BLaER1 (cell line): Measurements from ENCODE around the gene DSN1.
A peak's percentile ranks its signal among the peaks of the same experiment; 100 is the strongest.

Experiments used
- H3K27ac ChIP-seq: shearing (Covaris generic); formaldehyde crosslinking; 2 replicates; pipeline ENCODE4 v1.8.1; 2022
- H3K27me3 ChIP-seq: shearing (Covaris generic); formaldehyde crosslinking; 2 replicates; pipeline ENCODE4 v1.8.1; 2022
- H3K36me3 ChIP-seq: shearing (Covaris generic); formaldehyde crosslinking; 2 replicates; pipeline ENCODE4 v1.8.1; 2022
- H3K4me1 ChIP-seq: shearing (Covaris generic); formaldehyde crosslinking; 2 replicates; pipeline ENCODE4 v1.8.1; 2022
- H3K4me2 ChIP-seq: shearing (Covaris generic); formaldehyde crosslinking; 2 replicates; pipeline ENCODE4 v1.8.1; 2022
- H3K4me3 ChIP-seq: shearing (Covaris generic); formaldehyde crosslinking; 2 replicates; pipeline ENCODE4 v1.8.1; 2022
- H3K9ac ChIP-seq: shearing (Covaris generic); formaldehyde crosslinking; 2 replicates; pipeline ENCODE4 v1.8.1; 2022
- H3K9me3 ChIP-seq: shearing (Covaris generic); formaldehyde crosslinking; 2 replicates; pipeline ENCODE4 v1.8.1; 2022
- H4K20me1 ChIP-seq: shearing (Covaris generic); formaldehyde crosslinking; 2 replicates; pipeline ENCODE4 v1.8.1; 2022
- Cebpa-rat ChIP-seq: shearing (Covaris generic); IDR thresholded peaks from 2 replicates; pipeline ENCODE4 v1.8.1; 2022

Gene DSN1

DNA sequence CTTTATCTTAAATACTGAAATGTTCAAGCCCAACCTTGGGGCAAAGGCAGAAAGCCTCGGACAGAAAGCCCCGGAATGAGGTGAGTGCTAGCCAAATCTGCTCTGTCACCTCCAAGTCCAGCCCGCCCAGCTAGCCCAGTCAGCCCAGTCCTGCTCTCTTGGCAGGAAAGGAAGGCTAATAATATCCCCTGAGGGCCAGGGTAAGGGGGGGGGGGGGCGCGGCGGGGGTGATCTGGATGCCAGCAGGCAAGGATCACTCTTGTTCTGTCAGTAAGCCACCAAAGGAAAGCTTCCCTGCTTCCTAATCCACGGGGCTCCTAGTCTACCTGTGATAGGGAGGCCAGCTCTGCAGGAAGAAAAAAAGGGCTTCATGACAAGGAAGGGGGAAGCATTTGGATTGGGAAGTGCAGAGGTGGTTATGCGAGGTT, 28.8 kb downstream of the DSN1 start:
- H3K27me3 ChIP-seq: no peaks in the 10 kb centered on the region
- no peaks in the 10 kb centered on the region for H3K9me3 ChIP-seq
- peaks cover 21% of the 10 kb centered on the region for H3K4me1 ChIP-seq
- H3K4me3 ChIP-seq: peak overlapping the region; percentile 77
- no peak overlapping the region for H3K27ac ChIP-seq
- TF ChIP-seq Cebpa-rat: no peak
- H3K9ac ChIP-seq: peak overlapping the region; percentile 81
- peak overlapping the region; percentile 99 for H3K4me2 ChIP-seq
- peaks cover 8% of the 10 kb centered on the region; the same call in 1 of the 2 replicates for H4K20me1 ChIP-seq
- H3K36me3 ChIP-seq: peaks cover 5% of the 10 kb centered on the region

- Histone ChIP-seq H3K36me3 (no peaks in the 10 kb centered on the region), H3K9me3 (no peaks in the 10 kb centered on the region), H4K20me1 (peaks cover 8% of the 10 kb centered on the region; the same call in 1 of the 2 replicates), H3K4me3 (no peak overlapping the region), H3K27ac (no peak overlapping the region), H3K4me2 (peak overlapping the region; percentile 99), H3K27me3 (no peaks in the 10 kb centered on the region), H3K4me1 (peaks cover 21% of the 10 kb centered on the region), H3K9ac (no peak overlapping the region)
- no peak for TF ChIP-seq Cebpa-rat
These were observed 29.3 kb downstream of the DSN1 start for GRCh38 chr20:36744243-36744642.

GRCh38 chr20:36742558-36742957, 31.0 kb downstream of the DSN1 start:
- TF ChIP-seq Cebpa-rat: no peak
- Histone ChIP-seq H3K4me1 (peaks cover 21% of the 10 kb centered on the region), H4K20me1 (peaks cover 8% of the 10 kb centered on the region; the same call in 1 of the 2 replicates), H3K4me2 (no peak overlapping the region), H3K27ac (no peak overlapping the region), H3K4me3 (no peak overlapping the region), H3K36me3 (no peaks in the 10 kb centered on the region), H3K27me3 (no peaks in the 10 kb centered on the region), H3K9ac (no peak overlapping the region), H3K9me3 (no peaks in the 10 kb centered on the region)

DNA sequence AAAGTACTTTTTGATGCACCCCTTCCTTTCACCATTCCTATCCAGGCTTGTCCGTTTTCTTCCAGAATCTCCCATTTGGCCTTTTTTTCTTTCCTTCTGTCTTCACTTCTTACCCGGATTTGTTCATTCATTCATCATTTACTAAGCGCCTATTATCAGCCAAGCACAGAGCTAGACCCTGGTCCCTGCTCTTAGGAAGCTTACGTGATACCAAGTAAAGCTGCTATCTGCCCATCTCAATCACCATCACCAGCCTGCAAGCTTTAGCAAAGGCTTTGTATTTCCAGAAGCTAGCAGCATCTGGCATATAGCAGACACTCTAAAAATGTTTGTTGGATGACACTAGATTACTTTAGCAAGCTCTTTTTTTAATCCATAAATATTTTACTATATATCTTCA, 32.5 kb downstream of the DSN1 start:
- Histone ChIP-seq H4K20me1 (peaks cover 21% of the 10 kb centered on the region; the same call in 1 of the 2 replicates), H3K36me3 (no peaks in the 10 kb centered on the region), H3K27me3 (no peaks in the 10 kb centered on the region), H3K4me3 (no peak overlapping the region), H3K9ac (no peak overlapping the region), H3K4me2 (no peak overlapping the region), H3K27ac (no peak overlapping the region), H3K9me3 (no peaks in the 10 kb centered on the region), H3K4me1 (peaks cover 24% of the 10 kb centered on the region)
- TF ChIP-seq Cebpa-rat: no peak

GRCh38 chr20:36737183-36737499, 36.4 kb downstream of the DSN1 start:
- Histone ChIP-seq H3K27ac (no peak overlapping the region), H3K36me3 (peaks cover 7% of the 10 kb centered on the region; the same call in 1 of the 2 replicates), H4K20me1 (peaks cover 48% of the 10 kb centered on the region; the same call in 1 of the 2 replicates), H3K9me3 (no peaks in the 10 kb centered on the region), H3K4me1 (peaks cover 20% of the 10 kb centered on the region), H3K27me3 (no peaks in the 10 kb centered on the region), H3K4me2 (no peak overlapping the region), H3K9ac (0 out of 2 replicates have a peak overlapping the region, but pooled peaks have one; percentile 29), H3K4me3 (no peak overlapping the region)
- TF ChIP-seq Cebpa-rat: no peak

- no peak overlapping the region for H3K27ac ChIP-seq
- peaks cover 20% of the 10 kb centered on the region for H3K4me1 ChIP-seq
- 0 out of 2 replicates have a peak overlapping the region, but pooled peaks have one; percentile 29 for H3K9ac ChIP-seq
- H4K20me1 ChIP-seq: peaks cover 48% of the 10 kb centered on the region; the same call in 1 of the 2 replicates
- no peak for TF ChIP-seq Cebpa-rat
- peaks cover 7% of the 10 kb centered on the region; the same call in 1 of the 2 replicates for H3K36me3 ChIP-seq
- H3K4me2 ChIP-seq: peak overlapping the region; percentile 11; the same call in 1 of the 2 replicates
- no peaks in the 10 kb centered on the region for H3K9me3 ChIP-seq
- H3K27me3 ChIP-seq: no peaks in the 10 kb centered on the region
- no peak overlapping the region for H3K4me3 ChIP-seq
These were observed 36.9 kb downstream of the DSN1 start for GRCh38 chr20:36736451-36737182.

DNA sequence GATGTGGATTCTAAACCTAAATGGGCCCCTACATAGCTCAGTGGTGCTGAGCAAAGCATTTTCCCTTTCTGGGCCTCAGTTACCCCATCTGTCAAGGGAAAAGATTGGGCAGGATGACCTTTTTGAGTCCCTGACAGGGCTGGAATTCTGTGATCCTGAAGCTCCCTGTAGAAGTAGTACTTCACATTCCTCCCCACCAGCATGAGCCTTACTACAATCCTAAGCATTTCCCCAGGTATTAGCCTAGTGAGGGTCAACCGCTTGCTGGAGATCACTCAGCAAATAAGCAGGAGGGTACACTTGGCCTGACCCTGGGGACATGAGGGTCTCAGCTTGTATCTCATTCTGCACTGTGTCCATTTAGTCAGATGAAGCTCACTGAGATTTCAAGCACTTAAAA, 41.1 kb downstream of the DSN1 start:
- Histone ChIP-seq H3K9me3 (no peaks in the 10 kb centered on the region), H3K4me3 (no peak overlapping the region), H3K27me3 (no peaks in the 10 kb centered on the region), H3K4me1 (peaks cover 20% of the 10 kb centered on the region), H3K27ac (no peak overlapping the region), H3K36me3 (peaks cover 7% of the 10 kb centered on the region; the same call in 1 of the 2 replicates), H3K9ac (no peak overlapping the region), H4K20me1 (peaks cover 40% of the 10 kb centered on the region; the same call in 1 of the 2 replicates), H3K4me2 (no peak overlapping the region)
- TF ChIP-seq Cebpa-rat: no peak

DNA sequence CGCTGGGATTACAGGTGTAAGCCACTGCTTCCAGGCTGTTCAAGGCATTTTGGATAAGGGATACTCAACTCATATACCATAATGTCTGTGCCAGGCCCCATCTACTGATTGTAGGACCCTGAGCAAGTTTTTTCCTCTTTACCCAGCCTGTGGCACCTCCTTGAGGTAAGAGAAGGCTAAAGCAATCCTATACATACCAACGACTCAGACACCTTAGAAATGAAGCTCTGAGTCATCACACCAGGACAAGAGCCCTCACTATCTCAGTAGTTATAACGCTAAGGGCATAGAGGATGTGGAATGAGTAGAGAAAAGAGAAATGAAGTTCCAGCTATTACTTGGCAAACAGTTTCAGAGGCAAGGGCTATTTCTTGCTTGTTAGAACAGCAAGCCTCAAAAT, 44.6 kb downstream of the DSN1 start:
- Histone ChIP-seq H3K9ac (no peak overlapping the region), H3K27me3 (no peaks in the 10 kb centered on the region), H3K27ac (no peak overlapping the region), H4K20me1 (0 out of 2 replicates have a peak, but pooled peaks cover 6% of the 10 kb centered on the region), H3K4me3 (no peak overlapping the region), H3K9me3 (no peaks in the 10 kb centered on the region), H3K36me3 (peaks cover 7% of the 10 kb centered on the region; the same call in 1 of the 2 replicates), H3K4me1 (peaks cover 8% of the 10 kb centered on the region), H3K4me2 (no peak overlapping the region)
- TF ChIP-seq Cebpa-rat: no peak

- Histone ChIP-seq H3K27me3 (no peaks in the 10 kb centered on the region), H3K9me3 (no peaks in the 10 kb centered on the region), H3K4me1 (no peaks in the 10 kb centered on the region), H3K36me3 (peaks cover 7% of the 10 kb centered on the region; the same call in 1 of the 2 replicates), H3K4me2 (no peak overlapping the region), H3K9ac (no peak overlapping the region), H4K20me1 (no peaks in the 10 kb centered on the region), H3K27ac (no peak overlapping the region), H3K4me3 (no peak overlapping the region)
- TF ChIP-seq Cebpa-rat: no peak
These were observed 47.4 kb downstream of the DSN1 start for GRCh38 chr20:36726168-36726567.

DNA sequence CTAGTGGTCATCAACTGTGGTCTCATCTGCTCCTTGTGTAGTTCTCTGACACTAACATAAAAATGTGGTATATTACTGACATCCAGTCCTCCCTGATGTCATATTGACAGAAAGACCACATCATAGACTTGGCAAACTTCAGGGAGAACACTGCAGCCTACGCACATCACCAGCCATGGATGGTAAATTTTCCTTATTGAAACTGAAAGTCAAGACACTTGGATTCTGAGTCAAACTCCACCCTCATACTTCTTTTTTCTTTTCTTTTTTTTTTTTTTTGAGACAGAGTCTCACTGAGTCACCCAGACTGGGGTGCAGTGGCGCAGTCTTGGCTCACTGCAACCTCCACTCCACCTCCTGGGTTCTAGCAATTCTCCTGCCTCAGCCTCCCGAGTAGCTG, 53.1 kb downstream of the DSN1 start:
- no peak for TF ChIP-seq Cebpa-rat
- peaks cover 25% of the 10 kb centered on the region for H3K36me3 ChIP-seq
- H3K4me1 ChIP-seq: peaks cover 7% of the 10 kb centered on the region; the same call in 1 of the 2 replicates
- no peak overlapping the region for H3K27ac ChIP-seq
- no peak overlapping the region for H3K4me3 ChIP-seq
- H3K9me3 ChIP-seq: no peaks in the 10 kb centered on the region
- no peaks in the 10 kb centered on the region for H4K20me1 ChIP-seq
- H3K4me2 ChIP-seq: no peak overlapping the region
- H3K27me3 ChIP-seq: no peaks in the 10 kb centered on the region
- no peak overlapping the region for H3K9ac ChIP-seq
